Endothelial cell of hepatic sinusoid (primary cell): ENCODE measurements around the gene SHISA6.

Source experiments
- in situ Hi-C: cut with HindIII; loops from 2 replicates; pipeline ENCODE4 v1.10.0; 2017; ENCODE audit warnings: low sequenced_read_pairs

SHISA6 gene

DNA sequence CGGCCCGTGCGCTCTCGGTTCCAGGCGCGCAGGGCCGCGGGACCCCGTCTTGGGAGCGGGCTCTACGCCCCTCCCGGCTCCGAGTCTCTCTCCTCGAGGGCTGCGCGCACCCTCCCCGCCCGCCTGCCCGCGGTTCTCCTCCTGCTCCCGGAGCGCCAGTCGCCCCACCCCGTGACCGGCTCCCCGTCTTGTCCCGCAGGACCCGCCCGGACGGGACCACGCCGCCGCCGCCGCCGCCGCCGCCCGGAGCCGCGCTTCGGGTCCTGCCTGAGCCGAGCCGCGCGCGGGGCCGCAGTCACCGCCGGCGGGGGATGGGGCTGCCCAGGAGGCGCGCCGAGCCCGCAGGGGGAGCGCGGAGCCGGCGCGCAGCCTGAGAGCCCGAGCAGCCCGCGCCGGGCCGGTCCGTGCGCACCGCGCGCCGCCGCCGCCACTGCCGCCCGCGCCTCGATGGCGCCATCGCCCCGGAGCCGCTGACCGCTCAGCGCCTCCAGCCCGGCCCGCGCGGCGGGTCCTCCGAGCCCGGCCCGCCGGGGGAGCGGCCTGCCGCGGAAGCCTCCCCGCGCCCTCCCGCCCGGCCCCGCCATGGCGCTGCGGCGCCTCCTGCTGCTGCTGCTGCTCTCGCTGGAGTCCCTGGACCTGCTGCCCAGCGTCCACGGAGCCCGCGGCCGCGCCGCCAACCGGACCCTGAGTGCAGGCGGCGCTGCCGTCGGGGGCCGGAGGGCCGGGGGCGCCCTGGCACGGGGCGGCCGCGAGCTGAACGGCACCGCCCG lies at the start of gene SHISA6:
TSS of gene SHISA6 (plus strand) at position 373 of the 770 bp plus-strand sequence.
- in situ Hi-C loops, result no loop called here

DNA sequence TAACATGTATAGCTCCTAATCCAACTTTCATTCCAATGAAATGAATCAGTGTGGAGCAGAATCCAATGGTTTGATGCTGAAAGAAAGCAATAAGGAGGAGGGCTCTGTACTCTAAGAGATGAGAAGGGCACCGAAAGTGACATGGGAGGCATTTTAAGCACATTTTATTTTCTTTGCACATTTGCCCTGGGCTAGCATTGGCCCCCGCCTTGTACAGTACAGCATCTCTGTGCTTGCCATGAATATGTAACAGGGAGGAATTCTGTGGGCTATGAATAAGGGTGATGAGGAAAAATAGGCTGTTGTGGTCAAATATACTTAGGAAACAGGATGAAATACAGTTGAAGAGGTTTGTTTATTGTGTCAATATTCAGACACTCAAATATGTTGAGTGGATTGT lies 45.2 kb upstream of the SHISA6 start:
- in situ Hi-C loops, result no loop called here

DNA sequence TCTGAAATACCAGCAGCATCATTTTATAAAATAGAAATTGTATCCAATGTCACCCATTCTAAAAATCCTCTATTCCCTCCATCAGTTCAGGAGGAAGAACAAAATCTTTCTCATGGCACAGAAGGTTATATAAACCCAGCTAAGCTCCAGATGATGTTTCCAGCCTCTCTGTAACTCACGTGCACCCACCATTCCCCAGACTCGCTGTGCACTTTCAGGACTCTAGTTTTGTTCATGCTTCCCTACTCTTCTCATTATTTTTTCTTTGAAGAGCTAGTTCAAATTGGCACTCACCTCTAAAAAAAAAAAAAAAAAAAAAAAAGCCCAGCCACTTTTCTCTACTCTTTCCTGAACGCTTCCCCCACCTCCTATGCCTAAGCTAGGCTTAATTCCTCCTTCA lies 36.0 kb upstream of the SHISA6 start:
- in situ Hi-C loops, result no loop called here

DNA sequence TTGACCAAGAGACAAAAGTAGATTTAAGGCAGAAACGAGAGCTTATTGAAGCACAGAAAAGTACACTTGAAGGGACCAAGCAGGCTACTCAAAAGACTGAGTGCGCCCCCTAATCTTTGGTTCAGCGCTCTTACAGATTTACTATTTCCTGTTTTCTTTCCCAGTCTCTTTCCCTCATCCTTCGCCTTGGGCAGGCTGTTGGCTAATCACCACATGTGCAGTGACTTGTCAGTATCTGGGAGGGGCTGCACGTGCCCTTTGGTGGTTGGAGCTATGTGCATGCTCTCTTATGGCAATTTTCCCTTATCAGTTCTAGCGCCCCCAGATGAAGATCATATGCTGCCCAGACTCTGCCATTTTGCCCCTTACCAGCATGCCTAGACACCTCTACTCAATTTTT lies 35.4 kb upstream of the SHISA6 start:
- in situ Hi-C loops, result no loop called here

DNA sequence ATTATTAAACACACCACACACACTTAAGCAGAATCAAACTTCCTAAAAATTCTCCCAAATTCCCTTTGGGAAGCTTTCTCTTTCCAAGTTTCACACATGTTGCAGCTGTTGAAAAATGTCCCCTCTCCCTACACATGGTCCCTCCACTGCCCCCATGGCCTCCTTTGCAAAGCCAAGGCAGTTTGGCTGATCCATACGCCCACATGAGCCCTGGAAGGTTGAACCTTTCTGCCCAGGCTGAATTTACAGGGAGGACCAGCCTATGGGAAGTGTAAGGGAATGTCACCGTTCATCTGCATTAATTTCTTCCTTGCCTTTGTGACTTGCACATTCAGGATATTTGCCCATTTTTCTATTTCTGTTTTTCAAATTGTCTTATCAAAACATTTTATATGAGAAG lies 31.1 kb upstream of the SHISA6 start:
- in situ Hi-C loops, result no loop called here

DNA sequence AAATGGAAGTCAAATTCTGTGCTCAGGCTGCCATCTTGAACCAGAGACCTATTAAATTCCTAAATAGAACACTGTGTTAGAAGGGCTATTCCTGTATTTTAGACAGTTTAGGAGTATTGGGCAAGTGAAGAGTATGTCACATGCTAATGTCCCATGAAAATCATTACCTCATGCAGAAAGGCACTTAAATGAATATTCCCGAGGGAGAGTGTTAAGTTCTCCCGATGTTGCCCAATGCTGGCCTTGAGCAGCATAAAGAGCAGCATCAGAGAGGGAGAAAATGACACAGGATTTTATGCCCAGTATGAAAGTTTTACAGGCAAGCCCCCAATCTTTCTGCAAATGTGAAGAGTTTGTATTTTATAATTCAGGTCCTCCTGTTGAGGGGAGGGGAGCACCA lies 28.2 kb upstream of the SHISA6 start:
- in situ Hi-C loops, result no loop called here

DNA sequence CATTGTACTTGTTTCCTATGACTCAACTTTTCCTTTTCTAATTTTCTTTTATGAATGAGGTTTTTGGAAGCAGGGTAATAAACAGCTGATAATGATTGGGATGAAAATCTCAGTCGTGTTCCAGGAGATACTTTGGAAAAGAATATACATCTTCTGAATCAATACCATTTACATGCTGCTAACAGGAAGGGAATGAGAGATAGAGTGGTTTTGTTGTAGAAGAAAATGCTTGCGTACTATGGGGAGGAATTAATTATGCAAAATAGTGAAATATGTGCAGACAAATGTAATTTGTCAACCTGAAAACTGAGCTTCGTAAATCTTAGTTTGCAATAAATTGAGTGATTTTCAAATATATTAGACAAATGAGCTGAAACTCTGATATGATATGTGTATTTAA lies 24.0 kb upstream of the SHISA6 start:
- in situ Hi-C loops, result no loop called here

DNA sequence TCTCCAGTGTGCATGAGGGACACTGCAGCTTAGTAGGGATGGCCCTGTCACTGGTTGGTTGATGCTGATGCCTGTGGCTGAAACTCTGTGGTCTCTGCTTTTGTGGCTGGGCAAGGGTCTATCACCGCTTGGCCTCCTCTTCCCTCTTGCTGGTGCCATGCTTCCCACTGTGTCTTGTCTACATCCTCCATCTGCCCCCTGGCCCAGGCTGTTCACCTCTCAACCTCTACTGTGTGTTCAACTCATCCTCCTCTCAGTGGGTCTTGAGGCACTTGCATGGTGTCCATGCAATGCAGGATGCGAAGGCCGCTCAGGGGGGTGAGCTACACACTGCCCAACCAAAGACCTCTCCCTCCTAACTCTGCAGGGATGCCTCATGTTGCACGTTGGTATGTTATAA lies 19.8 kb upstream of the SHISA6 start:
- in situ Hi-C loops, result no loop called here

DNA sequence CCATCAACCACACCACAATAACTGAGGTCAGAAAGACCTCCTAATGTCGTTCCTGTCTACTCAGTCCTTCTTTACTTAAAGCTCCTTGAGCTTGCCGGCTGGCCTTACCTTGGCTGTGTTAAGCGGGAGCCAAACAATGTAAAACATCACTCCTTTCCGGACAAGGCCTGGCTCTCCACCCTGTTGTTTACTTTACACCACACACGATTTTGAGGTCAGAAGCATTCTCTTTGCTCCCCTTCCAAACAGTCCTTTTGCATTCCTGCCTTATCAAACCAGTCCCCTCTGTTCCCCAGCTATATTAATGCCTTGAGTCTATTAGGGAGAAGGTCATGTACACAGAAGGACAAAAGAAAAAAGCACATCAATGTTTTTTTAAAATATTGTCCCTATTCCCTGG lies 19.3 kb upstream of the SHISA6 start:
- in situ Hi-C loops, result no loop called here

DNA sequence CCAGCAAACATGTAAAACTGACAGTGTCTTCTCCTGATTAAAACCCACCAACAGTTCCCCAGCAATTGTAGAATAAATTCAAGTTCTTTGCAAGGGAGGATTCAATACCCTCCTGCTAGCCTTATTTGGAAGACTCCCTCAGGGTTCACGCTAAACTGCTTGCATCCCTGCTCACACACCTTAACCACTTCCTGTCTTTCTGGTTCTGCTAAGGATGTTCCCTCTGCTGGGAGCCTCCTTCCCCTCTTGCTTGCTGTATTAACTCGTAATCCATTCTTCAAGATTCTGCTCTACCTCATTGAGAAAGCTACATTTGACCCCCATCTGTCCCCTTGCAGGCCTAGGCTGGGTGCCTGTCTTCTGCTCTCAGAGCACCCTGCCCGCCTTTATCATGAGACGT lies 2.3 kb upstream of the SHISA6 start:
- in situ Hi-C loops, result no loop called here

DNA sequence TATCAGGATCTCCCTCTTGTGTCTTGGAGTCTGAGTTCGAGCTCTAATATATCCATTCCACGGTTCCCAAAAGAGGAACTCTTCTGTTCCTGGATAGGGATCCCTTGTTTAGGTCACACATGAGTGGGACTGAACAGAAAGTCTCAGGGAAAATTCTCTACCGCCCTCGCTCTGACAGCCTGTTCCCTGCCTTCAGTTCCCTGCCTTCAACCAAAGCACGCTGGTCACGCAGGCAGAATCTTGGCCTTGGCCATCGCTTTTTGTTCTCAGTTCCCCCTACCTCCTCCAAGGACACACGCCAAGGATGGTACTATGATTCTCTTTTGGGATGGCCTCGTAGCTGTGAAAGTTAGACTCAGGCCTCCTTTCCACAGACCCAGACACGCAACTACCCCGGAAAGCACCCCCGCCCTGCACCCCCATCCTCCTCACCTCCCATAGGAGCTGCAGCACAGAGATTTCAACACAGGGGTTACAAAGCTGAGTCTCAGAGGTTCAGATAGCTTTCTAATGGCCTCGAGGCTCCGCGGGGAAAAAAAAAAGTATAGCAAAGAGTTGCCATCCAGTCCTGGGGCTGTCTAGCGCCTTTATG lies 1.5 kb upstream of the SHISA6 start:
- in situ Hi-C loops, result no loop called here

DNA sequence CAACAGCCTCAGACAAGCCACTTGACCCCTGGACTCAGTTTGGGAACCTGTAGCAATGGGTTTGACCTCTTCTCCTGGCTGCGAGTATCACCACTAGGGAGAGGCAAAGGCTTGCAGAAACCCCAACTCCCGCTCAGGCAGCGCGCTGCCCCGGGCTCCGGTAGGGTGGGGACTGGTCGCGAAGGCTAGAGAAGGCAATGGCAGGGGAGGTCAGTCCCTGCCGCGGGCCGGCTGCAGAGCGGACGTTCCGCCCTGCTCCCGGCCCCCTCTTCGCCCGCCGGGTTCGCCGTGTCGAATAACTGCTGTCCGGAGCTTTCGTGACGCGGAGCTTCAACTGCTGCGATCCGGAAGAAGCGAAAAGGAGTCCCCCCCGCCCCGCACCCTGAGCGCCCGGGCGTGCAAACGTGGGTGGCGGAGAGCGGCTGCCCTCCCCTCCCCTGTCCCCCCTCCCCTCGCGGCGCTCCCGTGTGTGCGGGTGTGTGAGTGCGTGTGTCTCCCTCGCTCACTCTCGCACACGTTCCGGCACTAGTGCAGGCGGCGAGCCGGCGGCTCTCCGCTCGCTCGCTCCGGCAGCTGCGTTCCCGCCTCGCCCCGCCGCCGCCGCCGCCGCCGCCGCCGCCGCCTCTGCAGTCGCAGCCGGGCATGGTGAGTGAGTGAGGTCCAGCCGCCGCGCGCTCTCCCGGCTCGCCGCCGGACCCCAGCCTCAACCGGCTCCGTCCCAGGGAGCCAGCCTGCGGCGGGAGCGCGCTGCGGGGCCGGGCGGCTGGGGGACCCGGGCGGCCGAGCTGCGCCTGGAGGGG lies 772 bp upstream of the SHISA6 start:
- in situ Hi-C loops, result no loop called here

DNA sequence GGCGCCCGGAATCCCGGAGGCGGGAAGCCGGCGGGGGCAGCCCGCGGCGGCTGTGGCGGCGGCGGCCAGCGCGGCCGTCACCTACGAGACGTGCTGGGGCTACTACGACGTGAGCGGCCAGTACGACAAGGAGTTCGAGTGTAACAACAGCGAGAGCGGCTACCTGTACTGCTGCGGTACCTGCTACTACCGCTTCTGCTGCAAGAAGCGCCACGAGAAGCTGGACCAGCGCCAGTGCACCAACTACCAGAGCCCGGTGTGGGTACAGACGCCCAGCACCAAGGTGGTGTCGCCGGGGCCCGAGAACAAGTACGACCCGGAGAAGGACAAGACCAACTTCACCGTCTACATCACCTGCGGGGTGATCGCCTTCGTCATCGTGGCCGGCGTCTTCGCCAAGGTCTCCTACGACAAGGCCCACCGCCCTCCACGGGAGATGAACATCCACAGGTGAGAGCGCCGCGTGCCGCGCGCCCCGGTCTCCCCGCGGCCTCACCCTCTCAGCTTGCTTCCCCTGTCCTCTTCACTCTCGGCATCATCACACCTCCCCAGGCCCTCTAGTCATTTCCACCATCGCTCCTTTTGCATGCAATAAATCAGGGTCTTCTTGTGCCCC lies 706 bp downstream of the SHISA6 start:
- in situ Hi-C loops, result no loop called here

DNA sequence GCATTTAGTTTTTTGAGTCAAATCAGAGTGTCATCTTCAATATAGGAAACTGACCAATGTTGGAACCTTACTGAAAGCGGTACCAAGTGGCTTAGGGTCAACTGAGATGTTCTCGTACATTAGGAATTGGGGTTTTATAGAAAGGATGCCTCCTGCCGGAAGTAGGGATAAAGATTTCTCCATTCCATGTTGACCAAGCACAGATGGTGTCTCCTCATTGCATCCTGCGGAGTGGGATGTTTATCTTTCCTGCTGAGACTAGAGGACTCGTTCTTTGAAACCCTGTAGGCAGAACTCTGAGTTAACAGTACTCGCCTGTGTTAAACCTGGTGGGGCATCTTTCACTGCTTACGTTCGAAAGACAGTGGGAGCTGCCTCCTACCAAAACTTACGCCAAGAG lies 1.4 kb downstream of the SHISA6 start:
- in situ Hi-C loops, result no loop called here

DNA sequence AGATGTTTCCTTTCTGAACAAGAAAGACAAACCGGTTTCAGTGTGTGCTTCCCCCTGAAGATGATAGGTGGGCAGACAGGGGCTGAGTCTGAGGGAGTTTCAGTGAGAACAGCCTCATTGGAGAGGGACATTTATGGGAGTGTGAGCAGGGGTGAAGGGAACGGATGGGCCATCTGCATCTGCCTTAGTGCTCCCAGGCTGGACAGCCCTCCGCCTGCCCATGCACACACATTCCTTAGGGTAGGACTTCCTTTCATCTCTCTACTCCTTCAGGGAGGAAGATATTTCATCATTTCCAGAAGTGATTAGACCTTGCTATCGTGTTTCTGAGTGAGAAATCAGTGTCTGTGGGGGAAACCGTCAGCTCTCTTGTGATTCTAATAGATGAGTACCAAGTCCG lies 3.8 kb downstream of the SHISA6 start:
- in situ Hi-C loops, result no loop called here

DNA sequence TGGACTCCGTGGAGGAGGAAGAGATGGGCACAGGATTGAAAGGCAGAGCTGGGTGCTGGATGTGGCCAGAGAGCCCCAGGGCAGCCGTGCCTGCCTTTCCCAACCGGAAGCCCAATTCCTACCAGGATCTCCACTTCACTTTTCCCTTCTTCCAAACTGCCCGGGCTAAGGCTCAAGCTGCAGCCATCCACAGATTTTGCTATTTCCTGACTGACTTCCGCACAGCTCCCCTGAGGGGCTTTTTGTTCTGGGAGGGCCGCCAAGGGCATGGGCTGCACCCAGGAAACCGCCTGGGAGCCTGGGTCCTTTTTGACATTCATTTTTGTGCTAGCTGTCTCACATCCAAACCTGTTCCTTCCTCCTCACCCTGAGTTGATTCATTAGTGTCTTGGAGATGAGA lies 4.2 kb downstream of the SHISA6 start:
- in situ Hi-C loops, result no loop called here

DNA sequence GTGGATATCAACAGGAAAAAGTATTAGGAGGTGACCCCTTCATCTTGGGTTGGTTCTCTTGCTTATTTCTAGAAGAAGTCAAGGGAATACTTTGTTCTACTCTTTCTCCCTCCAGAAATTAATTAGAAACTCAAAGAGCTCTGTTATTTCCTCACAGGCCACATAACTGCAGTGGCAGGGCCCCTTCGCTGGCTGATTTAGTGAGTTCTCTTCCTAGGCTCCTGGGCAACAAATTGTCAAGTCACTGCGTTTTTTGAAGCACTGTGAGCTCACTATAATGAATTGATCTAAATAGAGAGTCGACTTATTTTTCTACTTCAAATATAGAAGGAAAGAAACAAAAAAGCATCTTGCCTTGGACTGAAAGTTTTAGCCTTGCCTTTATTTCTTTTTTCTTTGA lies 4.8 kb downstream of the SHISA6 start:
- in situ Hi-C loops, result no loop called here

DNA sequence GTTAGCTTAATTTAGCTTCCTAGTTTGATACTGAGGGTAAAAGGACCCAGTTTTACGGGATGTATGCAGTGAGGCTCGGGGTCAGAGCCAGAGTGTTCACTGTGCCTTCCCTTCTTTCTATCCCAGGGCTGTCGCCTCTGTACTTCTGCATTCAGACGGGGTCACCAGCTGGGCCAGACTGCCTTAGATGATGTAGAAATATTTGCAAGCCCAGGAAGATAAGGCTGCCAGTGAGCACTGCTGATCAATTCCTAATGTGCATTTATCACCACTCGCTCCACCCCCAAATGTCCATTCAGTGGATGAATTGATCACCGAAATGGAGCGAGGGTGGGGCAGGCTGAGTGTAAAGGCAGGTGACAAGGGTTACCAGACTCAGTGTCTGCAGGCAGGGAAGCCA lies 9.1 kb downstream of the SHISA6 start:
- in situ Hi-C loops, result no loop called here

DNA sequence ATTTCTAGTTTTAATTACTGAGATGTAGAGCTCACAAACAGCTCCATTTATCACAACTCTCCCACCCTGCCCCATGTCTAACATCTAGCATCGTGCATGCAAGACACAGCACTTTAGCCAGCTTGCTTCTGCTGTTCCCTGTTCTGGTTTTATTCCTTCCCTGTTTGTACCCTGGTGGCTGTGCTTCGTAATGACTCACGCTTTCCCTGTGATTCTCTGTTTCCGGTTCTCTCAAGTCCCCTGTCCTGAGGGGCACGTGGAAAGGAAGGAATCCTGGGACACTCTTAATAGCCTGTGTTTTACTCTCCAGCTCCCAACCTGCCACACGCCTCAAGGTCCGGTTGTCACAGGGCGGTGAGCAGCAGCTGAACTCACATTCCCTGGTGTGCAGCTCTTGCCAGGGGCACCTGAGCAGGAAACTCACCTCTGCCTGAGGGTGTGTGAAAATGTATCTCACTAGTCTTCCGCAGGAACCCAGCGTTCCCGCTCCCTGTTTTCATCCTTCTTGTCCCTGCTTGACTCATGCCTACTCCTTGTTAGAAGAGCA lies 10.6 kb downstream of the SHISA6 start:
- in situ Hi-C loops, result no loop called here

DNA sequence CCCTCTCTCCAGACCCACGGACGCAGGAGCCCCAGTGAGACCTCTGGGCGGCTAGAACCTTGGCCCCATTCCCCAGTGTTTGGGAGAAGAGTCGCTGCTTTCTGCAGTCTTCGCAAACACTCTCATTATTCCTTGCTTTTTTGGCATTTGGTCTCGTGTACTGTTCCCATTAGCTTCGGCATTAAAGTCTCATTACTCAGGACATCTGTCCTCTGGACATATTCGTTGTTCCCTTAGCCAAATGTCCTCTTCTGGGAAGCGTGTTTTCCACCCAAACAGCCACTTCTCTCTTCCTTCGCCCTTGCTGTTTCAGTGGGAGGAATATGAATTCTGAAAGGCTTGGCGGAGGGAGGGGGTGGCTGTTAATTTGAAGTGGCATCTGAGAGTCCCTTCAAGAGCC lies 11.1 kb downstream of the SHISA6 start:
- in situ Hi-C loops, result no loop called here

DNA sequence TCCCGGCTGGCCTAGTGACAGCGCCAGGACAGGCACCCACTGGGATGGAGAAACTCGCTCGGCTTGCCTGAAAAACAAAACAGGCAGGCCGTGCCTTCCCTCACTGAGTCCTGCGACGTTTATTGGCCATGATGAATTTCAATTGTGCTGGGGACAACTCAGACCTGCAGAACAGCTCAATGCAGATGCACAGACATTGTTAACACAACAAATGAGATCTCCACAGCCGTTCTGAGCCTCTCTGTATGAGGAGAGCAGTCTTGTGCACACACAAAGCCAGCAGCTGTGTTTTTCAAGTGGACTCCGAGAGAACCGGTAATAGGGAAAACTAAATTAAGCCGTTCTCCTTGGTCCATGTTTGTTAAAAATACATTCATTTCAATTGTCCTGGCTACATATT lies 15.9 kb downstream of the SHISA6 start:
- in situ Hi-C loops, result no loop called here
